HEK293 (cell line): ENCODE measurements around the gene CPHXL.

ENCODE experiments used
- CTCF ChIA-PET: fragments of 350-600 bp; formaldehyde crosslinking; extraction: SDS; loops from one replicate; lab custom pipeline; 2021; ENCODE audit warnings: antibody characterized with exemption; lab: Yijun Ruan, JAX
- POLR2A ChIA-PET: fragments of 300-600 bp; formaldehyde crosslinking; extraction: SDS; loops from one replicate; lab custom pipeline; 2020; ENCODE audit warnings: antibody characterized with exemption, inconsistent platforms; lab: Yijun Ruan, JAX
- H3K27ac ChIP-seq: fragments of 200-500 bp; sonication (Bioruptor generic); 2 replicates; pipeline ENCODE4 v1.5.1; 2014; ENCODE audit warnings: low read depth, low read length, control low read depth, inconsistent platforms; ENCODE audit errors: extremely low read depth
- H3K36me3 ChIP-seq, 2 experiments: fragments of 200-500 bp in 1 of 2; sonication (Bioruptor generic) in 1 of 2; 1 replicate in 1 of 2; 2 replicates in 1 of 2; pipeline ENCODE4 v1.5.1; 2014 to 2017; ENCODE audit warnings: inconsistent platforms in 2 of 2, low read length in 2 of 2; ENCODE audit not compliant: control insufficient read depth in 2 of 2, insufficient read depth in 1 of 2
- H3K4me1 ChIP-seq: fragments of 200-500 bp; sonication (Bioruptor generic); 2 replicates; pipeline ENCODE4 v1.5.1; 2014; ENCODE audit warnings: mild to moderate bottlenecking, low read length, inconsistent platforms; ENCODE audit not compliant: control insufficient read depth, insufficient read depth
- H3K4me3 ChIP-seq: 2 replicates; pipeline ENCODE4 v1.5.1; 2011; ENCODE audit warnings: low read depth, mild to moderate bottlenecking, control low read depth, low read length, moderate library complexity
- H3K9me3 ChIP-seq: fragments of 200-500 bp; sonication (Bioruptor generic); 2 replicates; pipeline ENCODE4 v1.5.1; 2014; ENCODE audit warnings: low read depth, low read length, inconsistent platforms; ENCODE audit not compliant: control insufficient read depth, insufficient read depth
- FEZF1 ChIP-seq: fragments of 450-650 bp; formaldehyde crosslinking; IDR thresholded peaks from 2 replicates; pipeline ENCODE4 v1.5.1; 2016; ENCODE audit warnings: missing biosample characterization, missing genetic modification characterization
- GLIS1 ChIP-seq: fragments of 450-650 bp; formaldehyde crosslinking; IDR thresholded peaks from 2 replicates; pipeline ENCODE4 v1.5.1; 2016; ENCODE audit warnings: missing biosample characterization, missing genetic modification characterization
- HOXA7 ChIP-seq: sonication (generic); formaldehyde crosslinking; IDR thresholded peaks from 2 replicates; pipeline ENCODE4 v1.8.1; 2022; ENCODE audit warnings: missing genetic modification reagents, borderline replicate concordance
- KLF16 ChIP-seq: fragments of 450-650 bp; formaldehyde crosslinking; IDR thresholded peaks from 2 replicates; pipeline ENCODE4 v1.5.1; 2017; ENCODE audit warnings: missing biosample characterization, missing genetic modification characterization
- OVOL3 ChIP-seq: fragments of 450-650 bp; formaldehyde crosslinking; IDR thresholded peaks from 2 replicates; pipeline ENCODE4 v1.5.1; 2016; ENCODE audit warnings: missing biosample characterization, missing genetic modification characterization
- PATZ1 ChIP-seq: fragments of 450-650 bp; formaldehyde crosslinking; IDR thresholded peaks from 2 replicates; pipeline ENCODE4 v1.5.1; 2016; ENCODE audit warnings: missing biosample characterization, missing genetic modification characterization
- RBAK ChIP-seq: fragments of 450-650 bp; formaldehyde crosslinking; IDR thresholded peaks from 2 replicates; pipeline ENCODE4 v1.5.1; 2016; ENCODE audit warnings: missing biosample characterization, missing genetic modification characterization
- SCRT1 ChIP-seq: fragments of 450-650 bp; formaldehyde crosslinking; IDR thresholded peaks from 2 replicates; pipeline ENCODE4 v1.5.1; 2016; ENCODE audit warnings: missing biosample characterization, missing genetic modification characterization, borderline replicate concordance
- SCRT2 ChIP-seq: fragments of 450-650 bp; formaldehyde crosslinking; IDR thresholded peaks from 2 replicates; pipeline ENCODE4 v1.5.1; 2016; ENCODE audit warnings: missing biosample characterization, missing genetic modification characterization
- SETDB1 ChIP-seq: IDR thresholded peaks from one replicate; pipeline ENCODE4 v1.6.1; 2017; ENCODE audit warnings: mild to moderate bottlenecking, low read length, moderate library complexity, mixed read lengths; ENCODE audit not compliant: insufficient read length
- YY2 ChIP-seq: fragments of 450-650 bp; formaldehyde crosslinking; IDR thresholded peaks from 2 replicates; pipeline ENCODE4 v1.5.1; 2016; ENCODE audit warnings: missing biosample characterization, missing genetic modification characterization
- ZNF114 ChIP-seq: fragments of 450-650 bp; formaldehyde crosslinking; IDR thresholded peaks from 2 replicates; pipeline ENCODE4 v1.5.0; 2017; ENCODE audit warnings: missing biosample characterization, missing genetic modification characterization
- ZNF202 ChIP-seq: fragments of 450-650 bp; formaldehyde crosslinking; IDR thresholded peaks from 2 replicates; pipeline ENCODE4 v1.5.1; 2016; ENCODE audit warnings: missing biosample characterization, missing genetic modification characterization, borderline replicate concordance
- ZNF280C ChIP-seq: fragments of 450-650 bp; formaldehyde crosslinking; IDR thresholded peaks from 2 replicates; pipeline ENCODE4 v1.5.1; 2016; ENCODE audit warnings: missing biosample characterization, missing genetic modification characterization
- ZNF324 ChIP-seq: fragments of 450-650 bp; formaldehyde crosslinking; IDR thresholded peaks from 2 replicates; pipeline ENCODE4 v1.5.1; 2016; ENCODE audit warnings: missing biosample characterization, missing genetic modification characterization
- ZNF335 ChIP-seq: fragments of 450-650 bp; formaldehyde crosslinking; conservative IDR thresholded peaks from 2 replicates; pipeline ENCODE4 v1.5.1; 2016; ENCODE audit warnings: missing biosample characterization, missing genetic modification characterization
- ZNF416 ChIP-seq: fragments of 450-650 bp; formaldehyde crosslinking; IDR thresholded peaks from 2 replicates; pipeline ENCODE4 v1.5.1; 2016; ENCODE audit warnings: missing biosample characterization, missing genetic modification characterization
- ZNF433 ChIP-seq: fragments of 450-650 bp; formaldehyde crosslinking; IDR thresholded peaks from 2 replicates; pipeline ENCODE4 v1.5.1; 2016; ENCODE audit warnings: missing biosample characterization, missing genetic modification characterization, low read depth
- ZNF561 ChIP-seq: fragments of 450-650 bp; IDR thresholded peaks from 2 replicates; pipeline ENCODE4 v1.5.1; 2018; ENCODE audit warnings: missing biosample characterization, missing genetic modification characterization, borderline replicate concordance
- ZNF600 ChIP-seq: fragments of 450-650 bp; formaldehyde crosslinking; IDR thresholded peaks from 2 replicates; pipeline ENCODE4 v1.5.1; 2016; ENCODE audit warnings: missing biosample characterization, missing genetic modification characterization
- ZNF626 ChIP-seq: fragments of 450-650 bp; sonication (Bioruptor Pico); formaldehyde crosslinking; IDR thresholded peaks from 2 replicates; pipeline ENCODE4 v1.5.1; 2018; ENCODE audit warnings: missing biosample characterization, missing genetic modification characterization, inconsistent platforms
- ZNF776 ChIP-seq: fragments of 450-650 bp; formaldehyde crosslinking; IDR thresholded peaks from 2 replicates; pipeline ENCODE4 v1.5.0; 2017; ENCODE audit warnings: missing biosample characterization, missing genetic modification characterization, borderline replicate concordance
- ZNF837 ChIP-seq: fragments of 450-650 bp; formaldehyde crosslinking; IDR thresholded peaks from 2 replicates; pipeline ENCODE4 v1.5.1; 2016; ENCODE audit warnings: missing biosample characterization, missing genetic modification characterization
- ZSCAN30 ChIP-seq: fragments of 450-650 bp; IDR thresholded peaks from 2 replicates; pipeline ENCODE4 v1.5.1; 2018; ENCODE audit warnings: missing biosample characterization, mild to moderate bottlenecking, missing genetic modification characterization, moderate library complexity

The CPHXL gene

DNA sequence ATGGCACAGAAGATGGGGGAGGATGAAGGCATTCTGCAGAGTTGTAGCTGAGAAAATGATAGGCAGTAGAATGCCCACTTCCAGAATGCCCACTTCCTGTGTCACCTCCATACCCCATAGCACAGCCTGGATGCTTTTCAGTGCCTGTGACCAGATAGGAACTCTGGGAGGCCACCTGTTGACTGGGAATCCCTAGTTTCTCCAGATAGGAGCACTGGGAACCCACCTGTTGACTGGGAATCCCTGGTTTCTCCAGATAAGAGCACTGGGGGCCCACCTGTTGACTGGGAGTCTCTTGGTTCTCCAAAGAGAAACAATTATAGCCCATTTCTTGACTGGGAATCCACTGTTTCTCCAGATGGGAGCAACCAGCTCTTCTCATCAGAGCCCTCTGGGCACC is 11.6 kb downstream of the CPHXL start:
- H3K4me3 ChIP-seq = no peak overlapping the region
- H3K4me1 ChIP-seq = no peaks in the 10 kb centered on the region
- no peaks in the 10 kb centered on the region for H3K36me3 ChIP-seq
- TF ChIP-seq HOXA7 (CRISPR knock-in tag) (no peak), ZNF202 (tag by site-specific recombination) (no peak), SCRT1 (tag by site-specific recombination) (peak; percentile 46; the same call in 1 of the 2 replicates), SCRT2 (tag by site-specific recombination) (peak; percentile 90), KLF16 (tag by site-specific recombination) (no peak), FEZF1 (no peak)
- H3K9me3 ChIP-seq = no peaks in the 10 kb centered on the region
- POLR2A ChIA-PET = no interaction called here
- CTCF ChIA-PET = no interaction called here
- no peak overlapping the region for H3K27ac ChIP-seq

- H3K4me1 ChIP-seq = no peaks in the 10 kb centered on the region
- no peak overlapping the region for H3K27ac ChIP-seq
- no peak overlapping the region for H3K4me3 ChIP-seq
- no peaks in the 10 kb centered on the region for H3K9me3 ChIP-seq
- ChIA-PET CTCF (no interaction called here), POLR2A (no interaction called here)
- TF ChIP-seq SETDB1 (peak; percentile 98), ZNF324 (tag by site-specific recombination) (no peak), ZNF626 (0 out of 2 replicates have a peak, but pooled peaks have one; percentile 21)
- no peaks in the 10 kb centered on the region for H3K36me3 ChIP-seq
These were observed 15.9 kb downstream of the CPHXL start for GRCh38 chr16:75710344-75710743.

DNA sequence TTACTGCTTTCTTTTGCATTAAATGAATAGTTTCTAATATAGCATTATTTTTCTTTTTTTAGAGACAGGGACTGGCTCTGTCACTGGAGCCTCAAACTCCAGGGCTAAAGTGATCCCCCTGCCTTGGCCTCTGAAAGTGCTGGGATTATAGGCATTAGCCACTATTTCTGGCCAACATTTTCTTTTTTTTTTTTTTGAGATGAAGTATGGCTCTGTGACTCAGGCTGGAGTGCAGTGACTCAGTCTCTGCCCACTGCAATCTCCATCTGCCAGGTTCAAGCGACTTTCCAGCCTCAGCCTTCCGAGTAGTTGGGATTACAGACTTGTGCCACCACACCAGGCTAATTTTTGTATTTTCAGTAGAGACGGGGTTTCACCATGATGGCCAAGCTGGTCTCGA is 23.0 kb downstream of the CPHXL start:
- TF ChIP-seq ZNF600 (no peak), YY2 (no peak)
- H3K9me3 ChIP-seq = no peaks in the 10 kb centered on the region
- no peaks in the 10 kb centered on the region for H3K4me1 ChIP-seq
- H3K36me3 ChIP-seq = no peaks in the 10 kb centered on the region
- no peak overlapping the region for H3K27ac ChIP-seq
- no peak overlapping the region for H3K4me3 ChIP-seq
- POLR2A ChIA-PET = no interaction called here
- CTCF ChIA-PET = no interaction called here

DNA sequence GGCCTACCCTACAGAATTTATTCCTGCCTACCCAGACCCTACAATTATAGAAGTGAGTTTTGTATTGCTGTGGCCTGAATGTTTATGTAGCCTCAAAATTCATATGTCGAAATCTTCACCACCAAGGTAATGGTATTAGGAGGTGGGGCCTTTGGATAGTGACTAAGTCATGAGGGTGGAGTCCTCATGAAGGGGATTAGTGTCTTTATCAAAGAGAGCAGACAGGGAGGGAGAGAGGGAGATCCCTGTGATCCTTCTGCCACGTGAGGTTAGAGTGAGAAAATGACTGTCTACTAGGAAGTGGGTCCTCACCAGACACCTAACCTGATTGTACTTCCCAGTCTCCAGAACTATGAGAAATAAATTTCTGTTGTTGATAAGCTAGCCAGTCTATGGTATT is 24.0 kb downstream of the CPHXL start:
- Histone ChIP-seq H3K9me3 (no peaks in the 10 kb centered on the region), H3K4me3 (no peak overlapping the region), H3K36me3 (no peaks in the 10 kb centered on the region), H3K4me1 (no peaks in the 10 kb centered on the region), H3K27ac (no peak overlapping the region)
- ChIA-PET POLR2A (no interaction called here), CTCF (no interaction called here)
- TF ChIP-seq GLIS1 (tag by site-specific recombination) (no peak), ZSCAN30 (tag by site-specific recombination) (no peak), ZNF433 (tag by site-specific recombination) (no peak), ZNF561 (no peak), OVOL3 (tag by site-specific recombination) (no peak), ZNF280C (tag by site-specific recombination) (no peak), PATZ1 (tag by site-specific recombination) (no peak), ZNF114 (tag by site-specific recombination) (no peak), SCRT1 (tag by site-specific recombination) (no peak), RBAK (tag by site-specific recombination) (no peak), ZNF416 (tag by site-specific recombination) (no peak), ZNF335 (tag by site-specific recombination) (no peak), ZNF837 (no peak), ZNF776 (tag by site-specific recombination) (no peak)
